Measurements from ENCODE around the gene ADH4. TPM values are rescaled to one million over a fixed set of nuclear protein-coding genes. Genes with fewer than 3 reads are reported as not detected.

Gene ADH4
- total RNA-seq, 1 experiment from 2014 or later = 0.25 TPM

- peaks cover 3% of the 10 kb centered on the region; the same call in 1 of the 2 replicates for H3K9me2 ChIP-seq (ENCODE audit: insufficient read depth)
- intact Hi-C loops (cut with micrococcal nuclease) = no loop called here
- no peak for ATAC-seq
- no peaks in the 10 kb centered on the region for H4K20me1 ChIP-seq (ENCODE audit: insufficient read depth)
- no peak overlapping the region for H2AFZ ChIP-seq (ENCODE audit: low read depth, low read length, poor library complexity, severe bottlenecking)
- CTCF ChIA-PET = no interaction called here
- no peak overlapping the region for H3K27ac ChIP-seq (ENCODE audit: low read depth, low read length)
- H3K9ac ChIP-seq (ENCODE audit: low read length) = no peak overlapping the region
- no peaks in the 10 kb centered on the region for H3K4me1 ChIP-seq (ENCODE audit: control insufficient read depth in 1 of 2, insufficient read depth in 2 of 2, low read length in 2 of 2)
- no TSS peak for BruUV-seq (replicated peaks)
- H3K9me3 ChIP-seq (ENCODE audit: control insufficient read depth in 1 of 2, insufficient read depth in 1 of 2, low read depth in 1 of 2, low read length in 2 of 2) = no peaks in the 10 kb centered on the region
- no peaks in the 10 kb centered on the region for H3K79me2 ChIP-seq (ENCODE audit: insufficient read depth, low read length)
- no peak overlapping the region for H3K4me3 ChIP-seq (replicated peaks in 1 of 2; ENCODE audit: low read depth in 1 of 2, low read length in 2 of 2)
- TF ChIP-seq YY1 (IDR thresholded peaks at IDR 0.05; ENCODE audit: extremely low read depth, insufficient replicate concordance, low read depth, low read length) (no peak), REST (IDR thresholded peaks at IDR 0.05; ENCODE audit: low read depth) (no peak), EZH2phosphoT487 (IDR thresholded peaks at IDR 0.05; ENCODE audit: borderline replicate concordance) (no peak), EGR1 (IDR thresholded peaks at IDR 0.05; ENCODE audit: low read depth) (no peak), ATF3 (IDR thresholded peaks at IDR 0.05) (no peak), JUND (IDR thresholded peaks at IDR 0.05) (no peak), CTCF (IDR thresholded peaks at IDR 0.05 in 2 of 3, conservative IDR thresholded peaks at IDR 0.05 in 1 of 3; ENCODE audit: borderline replicate concordance in 1 of 3, insufficient read depth in 1 of 3, low read depth in 2 of 3, low read length in 2 of 3) (no peak), SRF (IDR thresholded peaks at IDR 0.05; ENCODE audit: low read depth) (no peak), EZH2 (IDR thresholded peaks at IDR 0.05) (no peak), ZBTB33 (IDR thresholded peaks at IDR 0.05; ENCODE audit: extremely low read depth, insufficient replicate concordance, low read length) (no peak), FOSL1 (IDR thresholded peaks at IDR 0.05; ENCODE audit: low read depth) (no peak)
- H3K36me3 ChIP-seq (ENCODE audit: control insufficient read depth in 1 of 2, insufficient read depth in 2 of 2, low read length in 2 of 2) = no peaks in the 10 kb centered on the region
- POLR2A ChIA-PET = no interaction called here
- no peak for DNase-seq (ENCODE audit: low read depth, low spot score)
- no peak overlapping the region for H3K4me2 ChIP-seq (ENCODE audit: low read length)
- H3K27me3 ChIP-seq (ENCODE audit: insufficient read depth, low read length) = no peaks in the 10 kb centered on the region
- RAD21 ChIA-PET (ENCODE audit: low non-redundant PET in 1 of 2, low total read pairs in 2 of 2, uncharacterized antibody in 2 of 2, unreplicated experiment in 2 of 2) = no interaction called here
These were observed 21.9 kb upstream of the ADH4 start for GRCh38 chr4:99165978-99166377.
